ENCODE measurements around the gene C10orf88. TPM values are rescaled to one million over a fixed set of nuclear protein-coding genes. Genes with fewer than 3 reads are reported as not detected.

C10orf88 gene
- total RNA-seq, 1 donor from 2014 or later: 14.3 TPM

Other genes starting within 250 kb of the C10orf88 start
- 0.17 and 0.23 TPM in 2 replicates for gene CUZD1, start 108.4 kb downstream of the C10orf88 start, total RNA-seq
- gene FAM24B, start 74.6 kb downstream of the C10orf88 start, total RNA-seq: 1.9 and 2.6 TPM in 2 replicates
- not detected in 2 replicates for gene FAM24A, start 43.6 kb downstream of the C10orf88 start, total RNA-seq
- gene PSTK, start 26.2 kb upstream of the C10orf88 start, total RNA-seq: 3.7 and 4.8 TPM in 2 replicates
- 10.8 and 11.0 TPM in 2 replicates for gene IKZF5, start 54.6 kb upstream of the C10orf88 start, total RNA-seq
- 8.7 and 10.0 TPM in 2 replicates for gene ACADSB, start 54.8 kb upstream of the C10orf88 start, total RNA-seq
- gene HMX3, start 181.7 kb upstream of the C10orf88 start, total RNA-seq: not detected in 2 replicates
- not detected in 2 replicates for gene HMX2, start 193.9 kb upstream of the C10orf88 start, total RNA-seq
- 79.7 and 81.7 TPM in 2 replicates for gene BUB3, start 200.2 kb upstream of the C10orf88 start, total RNA-seq